Fibroblast of skin of left quadriceps (primary cell): Measurements from ENCODE around the gene RNASE13.

Source experiments
- DNase-seq, 2 experiments: peaks; one replicate each; pipeline ENCODE4 v3.0.0-alpha.2; 2013; ENCODE audit warnings: low read depth in 2 of 2

Gene RNASE13

DNA sequence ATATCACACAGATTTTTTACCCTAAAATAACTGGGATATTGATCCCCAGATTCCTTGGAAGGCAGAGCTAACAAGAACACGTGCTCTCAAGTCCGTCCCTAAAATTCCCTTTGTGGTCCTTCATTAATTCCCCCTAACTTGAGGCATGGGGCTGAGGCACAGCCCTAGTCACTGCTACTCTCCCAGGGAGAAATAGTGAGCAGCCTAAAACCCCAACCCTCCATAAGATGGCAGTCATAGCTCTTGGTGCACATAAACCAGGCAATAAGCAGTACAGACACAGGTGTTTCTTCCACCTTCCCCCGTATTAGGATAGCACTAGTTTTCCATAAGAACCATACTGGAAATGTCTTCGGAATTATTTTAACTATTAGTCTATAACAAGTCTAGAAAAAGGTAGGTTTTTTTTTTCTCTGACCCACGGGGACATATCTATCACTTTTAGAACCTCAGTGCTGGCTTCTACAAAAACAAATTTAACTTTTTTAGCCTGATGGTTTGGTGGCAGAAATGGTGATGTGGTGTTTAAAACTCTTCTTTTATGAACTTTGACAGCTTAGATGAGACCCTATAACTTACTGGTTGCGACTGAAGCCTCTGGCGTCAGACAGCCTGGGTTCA, 32.4 kb upstream of the RNASE13 start:
- no peak for DNase-seq

DNA sequence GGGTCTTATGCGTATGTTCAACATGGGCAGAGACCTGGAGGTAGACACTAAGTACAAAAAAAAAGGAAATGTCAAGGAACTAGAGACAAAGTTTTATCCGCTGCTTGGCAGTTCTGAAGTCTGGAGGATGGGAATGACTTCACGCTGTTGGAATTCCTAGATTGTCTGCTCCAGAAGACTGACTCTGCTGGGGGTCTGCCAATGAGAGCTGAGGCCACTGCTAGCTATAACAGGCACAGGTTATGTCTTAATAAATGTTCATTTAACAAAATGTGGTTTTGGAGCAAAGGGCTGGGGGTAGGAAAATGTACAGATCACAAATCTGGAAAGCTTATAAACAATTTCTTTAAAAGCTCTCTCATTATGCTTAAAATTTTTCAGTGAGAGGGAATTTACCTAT, 28.9 kb upstream of the RNASE13 start:
- peak; percentile 76 to 77 for DNase-seq

DNA sequence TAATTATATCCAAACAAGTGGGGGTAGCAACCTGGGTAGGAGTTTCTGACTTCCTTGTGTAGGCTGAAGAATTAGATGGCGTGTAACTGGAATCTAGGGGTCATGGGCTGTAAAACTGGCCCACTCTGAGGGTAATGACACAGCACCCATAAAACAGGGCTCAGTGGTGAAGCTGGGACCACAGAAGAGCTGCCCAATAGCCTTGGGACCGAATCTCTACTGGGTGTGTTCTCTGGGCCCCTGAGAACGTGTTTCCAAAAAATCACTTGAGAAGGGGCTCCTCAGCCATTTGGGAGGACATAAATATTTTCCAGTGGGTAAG, 26.7 kb upstream of the RNASE13 start:
- no peak for DNase-seq

DNA sequence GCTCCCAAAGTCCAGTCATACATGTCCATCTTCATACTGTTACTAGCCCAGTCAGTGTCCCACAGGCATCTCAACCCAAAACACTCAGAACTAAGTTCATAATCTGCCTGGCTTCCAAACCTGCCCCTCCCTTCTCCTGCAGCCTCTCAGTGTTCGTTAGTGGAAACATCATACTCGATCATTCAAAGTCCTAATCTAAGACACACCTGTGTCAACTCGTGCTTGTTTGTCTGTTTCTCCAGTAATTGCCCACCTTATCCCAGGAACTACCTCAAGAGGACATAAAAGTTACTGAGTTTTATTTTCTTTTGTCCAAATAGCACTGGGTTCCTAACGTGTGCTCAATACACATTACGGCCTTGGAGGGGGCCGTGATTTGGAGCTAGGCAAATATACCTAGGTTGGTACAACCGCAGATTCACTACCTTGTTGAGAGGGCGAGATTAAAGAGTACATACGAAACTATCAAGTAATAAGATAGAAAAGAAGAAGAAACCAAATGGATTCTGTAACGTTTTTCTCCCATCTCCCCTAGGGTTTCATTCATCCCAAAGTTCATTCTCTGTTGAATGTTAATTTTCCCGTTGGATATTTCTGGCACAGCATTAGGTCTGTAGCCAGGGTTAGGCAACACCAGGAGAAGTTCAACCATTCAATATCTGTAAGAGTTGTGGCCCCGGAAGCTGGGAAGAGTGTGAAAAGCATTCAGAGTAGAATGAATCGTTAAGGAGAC, 26.2 kb upstream of the RNASE13 start:
- no peak for DNase-seq

DNA sequence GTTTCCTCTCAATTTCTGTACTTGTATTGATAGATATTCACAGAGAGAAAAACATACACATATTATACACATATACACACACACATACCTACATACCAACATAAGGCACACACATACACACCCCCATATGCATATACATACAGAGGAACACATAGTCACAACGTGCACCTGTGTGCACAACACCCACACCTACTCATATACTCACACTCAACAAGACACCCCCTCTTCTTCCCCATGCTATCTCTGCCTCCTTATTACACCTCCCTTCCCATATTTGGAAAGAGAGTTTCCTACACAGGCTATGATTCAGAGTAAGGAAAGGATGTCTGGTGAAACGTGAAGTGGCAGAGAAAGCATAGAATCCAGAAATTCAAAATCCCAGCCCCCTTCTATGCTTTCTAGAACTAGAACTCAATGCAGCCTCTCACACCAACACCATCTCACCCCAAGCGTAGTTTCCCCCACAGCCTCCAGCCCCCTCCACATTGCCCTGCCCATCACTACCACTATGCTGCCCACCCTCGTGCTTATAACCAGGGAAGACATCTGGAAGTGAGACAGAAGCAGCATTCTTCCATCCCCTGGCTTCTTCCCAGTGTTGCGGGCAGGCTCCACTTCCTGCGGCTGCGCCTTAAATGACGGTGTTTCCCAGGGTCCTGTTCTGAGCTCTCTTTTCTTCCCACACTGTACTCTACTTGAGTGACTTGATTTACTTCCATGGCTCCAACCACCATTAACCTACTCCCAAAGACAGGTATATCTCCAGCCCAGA, 25.4 kb upstream of the RNASE13 start:
- no peak for DNase-seq

- DNase-seq, result no peak
Observed at GRCh38 chr14:21058903-21059302, 24.3 kb upstream of the RNASE13 start.

DNA sequence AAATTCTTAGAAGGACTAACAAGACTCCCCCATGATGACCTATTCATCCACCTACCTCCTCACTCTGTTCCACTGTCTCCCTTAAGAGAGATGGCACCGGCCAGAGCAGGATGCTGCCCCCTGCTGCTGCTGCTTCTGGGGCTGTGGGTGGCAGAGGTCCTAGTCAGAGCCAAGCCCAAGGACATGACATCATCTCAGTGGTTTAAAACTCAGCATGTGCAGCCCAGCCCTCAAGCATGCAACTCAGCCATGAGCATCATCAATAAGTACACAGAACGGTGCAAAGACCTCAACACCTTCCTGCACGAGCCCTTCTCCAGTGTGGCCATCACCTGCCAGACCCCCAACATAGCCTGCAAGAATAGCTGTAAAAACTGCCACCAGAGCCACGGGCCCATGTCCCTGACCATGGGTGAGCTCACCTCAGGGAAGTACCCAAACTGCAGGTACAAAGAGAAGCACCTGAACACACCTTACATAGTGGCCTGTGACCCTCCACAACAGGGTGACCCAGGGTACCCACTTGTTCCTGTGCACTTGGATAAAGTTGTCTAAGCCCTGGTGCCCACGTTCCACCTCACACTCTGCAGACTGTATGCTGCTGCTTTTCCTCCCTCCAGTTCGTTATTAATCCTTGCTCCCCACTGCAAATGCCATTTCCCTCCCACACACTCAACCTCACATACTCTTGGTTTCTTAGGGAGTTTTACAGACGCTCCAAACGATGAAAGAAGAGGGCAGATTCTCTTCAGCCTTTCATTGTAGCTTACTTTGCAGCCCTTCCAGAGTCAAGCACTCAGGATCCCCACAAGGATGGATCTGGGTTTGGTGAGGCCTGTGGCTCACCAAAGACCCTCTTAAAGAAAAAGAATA, 23.4 kb upstream of the RNASE13 start, which contains the start of gene RNASE8:
RNASE8 (plus strand) TSS at position 20 of the 873 bp plus-strand sequence; CDS start at position 91, 71 bp downstream.
- DNase-seq, result no peak

GRCh38 chr14:21056520-21057163, 22.0 kb upstream of the RNASE13 start:
- DNase-seq, result no peak

GRCh38 chr14:21055432-21056117, 21.0 kb upstream of the RNASE13 start:
- no peak for DNase-seq

GRCh38 chr14:21054768-21055145, 20.1 kb upstream of the RNASE13 start:
- DNase-seq, result no peak

GRCh38 chr14:21054123-21054767, 19.6 kb upstream of the RNASE13 start:
- DNase-seq, result no peak

- DNase-seq, result no peak
Observed at GRCh38 chr14:21053184-21054122, 18.8 kb upstream of the RNASE13 start.

GRCh38 chr14:21050597-21050996, 16.0 kb upstream of the RNASE13 start:
- no peak for DNase-seq

- DNase-seq, result no peak
Observed at GRCh38 chr14:21049271-21049673, 14.7 kb upstream of the RNASE13 start.

DNA sequence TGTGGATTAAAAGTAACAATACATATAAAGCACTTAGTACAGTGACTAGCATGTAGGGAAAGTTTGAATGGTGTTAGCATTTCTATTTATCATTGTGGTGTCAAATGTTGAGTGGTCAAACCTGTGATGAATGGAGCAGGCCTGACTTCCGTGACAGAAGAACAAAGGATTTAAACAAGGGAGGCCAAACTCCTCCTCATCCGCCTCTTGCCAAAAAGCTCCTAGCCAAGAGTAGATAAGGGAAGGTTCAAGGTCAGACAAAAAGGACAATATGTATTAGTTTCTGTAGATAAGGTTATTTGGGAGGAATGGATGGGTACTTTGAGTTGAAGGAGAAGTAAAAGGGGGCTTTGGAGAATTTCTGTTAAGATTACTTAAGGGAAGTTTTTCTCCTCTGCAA, 14.0 kb upstream of the RNASE13 start:
- no peak for DNase-seq

GRCh38 chr14:21047378-21047781, 12.8 kb upstream of the RNASE13 start:
- DNase-seq, result no peak

DNA sequence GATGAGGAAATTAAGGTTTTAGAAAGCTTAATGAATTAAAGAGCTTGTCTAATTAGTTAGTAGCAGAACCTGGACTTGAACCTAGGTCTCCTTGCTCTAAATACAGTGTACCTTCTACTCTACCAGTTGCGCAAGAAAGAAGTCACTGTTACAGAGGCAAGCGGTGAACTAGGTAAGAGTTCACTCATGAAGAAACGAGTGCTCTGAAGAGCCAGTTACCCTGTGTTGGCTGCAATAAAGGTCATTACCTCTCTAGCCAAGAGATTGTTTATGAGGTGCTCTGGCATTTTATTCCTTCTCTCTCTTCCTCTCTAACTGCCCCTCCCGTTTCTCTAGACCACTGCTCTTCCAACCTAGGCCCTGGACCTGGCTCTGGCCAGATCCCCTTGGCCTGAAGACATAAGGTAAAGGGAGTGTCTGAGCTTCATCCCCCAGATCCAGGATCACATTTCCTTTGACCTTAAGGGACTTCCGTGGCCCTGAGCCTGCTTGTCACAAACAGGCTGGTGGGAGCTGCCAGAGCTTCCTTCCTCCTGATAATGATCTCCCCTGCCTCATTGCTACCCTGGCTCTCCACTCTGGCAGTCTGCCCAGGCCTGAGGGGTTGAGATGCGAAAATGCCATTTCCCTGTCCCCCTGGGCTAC, 9.5 kb upstream of the RNASE13 start:
- no peak for DNase-seq

- no peak for DNase-seq
Observed at GRCh38 chr14:21043387-21043973, 8.9 kb upstream of the RNASE13 start.
